ENCODE data around the gene CACNA1F. TPM values are rescaled to one million over a fixed set of nuclear protein-coding genes. Genes with fewer than 3 reads are reported as not detected.

The CACNA1F gene
- total and polyA plus RNA-seq, 8 donors, result 0.06 to 6.1 (median 0.27) TPM; not detected in 2

DNA sequence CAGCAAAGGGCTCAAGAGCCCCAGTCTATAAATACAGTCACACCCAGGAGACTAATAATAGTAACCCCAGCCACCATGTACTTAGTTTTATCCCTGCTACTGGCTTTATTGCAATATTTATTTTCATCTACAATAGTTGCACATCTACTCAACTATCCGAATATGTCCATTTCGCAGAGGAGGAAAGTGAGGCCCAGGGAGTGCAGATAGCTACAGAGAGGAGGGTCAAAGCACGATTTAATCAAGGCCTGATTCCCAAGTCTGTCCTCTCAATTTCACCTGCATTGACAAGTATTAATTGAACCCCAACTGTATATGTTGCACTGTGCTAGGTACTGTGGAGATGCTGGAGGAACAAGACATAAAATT, 65.4 kb downstream of the CACNA1F start:
- H3K4me3 ChIP-seq, result peak overlapping the region; percentile 20 to 38 (median 35)
- DNase-seq, result no peak
- no peak for TF ChIP-seq POLR2A (IDR thresholded peaks at IDR 0.05)
- no peak for TF ChIP-seq POLR2AphosphoS5 (IDR thresholded peaks at IDR 0.05)
- TF ChIP-seq EP300 (IDR thresholded peaks at IDR 0.05), result no peak
- TF ChIP-seq, protein P1, sequence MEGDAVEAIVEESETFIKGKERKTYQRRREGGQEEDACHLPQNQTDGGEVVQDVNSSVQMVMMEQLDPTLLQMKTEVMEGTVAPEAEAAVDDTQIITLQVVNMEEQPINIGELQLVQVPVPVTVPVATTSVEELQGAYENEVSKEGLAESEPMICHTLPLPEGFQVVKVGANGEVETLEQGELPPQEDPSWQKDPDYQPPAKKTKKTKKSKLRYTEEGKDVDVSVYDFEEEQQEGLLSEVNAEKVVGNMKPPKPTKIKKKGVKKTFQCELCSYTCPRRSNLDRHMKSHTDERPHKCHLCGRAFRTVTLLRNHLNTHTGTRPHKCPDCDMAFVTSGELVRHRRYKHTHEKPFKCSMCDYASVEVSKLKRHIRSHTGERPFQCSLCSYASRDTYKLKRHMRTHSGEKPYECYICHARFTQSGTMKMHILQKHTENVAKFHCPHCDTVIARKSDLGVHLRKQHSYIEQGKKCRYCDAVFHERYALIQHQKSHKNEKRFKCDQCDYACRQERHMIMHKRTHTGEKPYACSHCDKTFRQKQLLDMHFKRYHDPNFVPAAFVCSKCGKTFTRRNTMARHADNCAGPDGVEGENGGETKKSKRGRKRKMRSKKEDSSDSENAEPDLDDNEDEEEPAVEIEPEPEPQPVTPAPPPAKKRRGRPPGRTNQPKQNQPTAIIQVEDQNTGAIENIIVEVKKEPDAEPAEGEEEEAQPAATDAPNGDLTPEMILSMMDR (IDR thresholded peaks at IDR 0.05), result no peak
- intact Hi-C loops (cut with DNase I; ENCODE audit: low total_unique reads), result no loop called here
- 59 to 80% (median 74%) methylated on average over 3 of the region's 3 CpGs for WGBS, 5 donors
- H3K9me3 ChIP-seq, result peaks cover 0 to 9% (median 2%) of the 10 kb centered on the region in 4 donors
- H3K4me1 ChIP-seq, result peaks cover 4 to 40% (median 30%) of the 10 kb centered on the region in 4 donors
- H3K27ac ChIP-seq, result peak overlapping the region; percentile 67 to 92 (median 91)
- H3K27me3 ChIP-seq, result no peaks in the 10 kb centered on the region
- no peaks in the 10 kb centered on the region for H3K36me3 ChIP-seq

DNA sequence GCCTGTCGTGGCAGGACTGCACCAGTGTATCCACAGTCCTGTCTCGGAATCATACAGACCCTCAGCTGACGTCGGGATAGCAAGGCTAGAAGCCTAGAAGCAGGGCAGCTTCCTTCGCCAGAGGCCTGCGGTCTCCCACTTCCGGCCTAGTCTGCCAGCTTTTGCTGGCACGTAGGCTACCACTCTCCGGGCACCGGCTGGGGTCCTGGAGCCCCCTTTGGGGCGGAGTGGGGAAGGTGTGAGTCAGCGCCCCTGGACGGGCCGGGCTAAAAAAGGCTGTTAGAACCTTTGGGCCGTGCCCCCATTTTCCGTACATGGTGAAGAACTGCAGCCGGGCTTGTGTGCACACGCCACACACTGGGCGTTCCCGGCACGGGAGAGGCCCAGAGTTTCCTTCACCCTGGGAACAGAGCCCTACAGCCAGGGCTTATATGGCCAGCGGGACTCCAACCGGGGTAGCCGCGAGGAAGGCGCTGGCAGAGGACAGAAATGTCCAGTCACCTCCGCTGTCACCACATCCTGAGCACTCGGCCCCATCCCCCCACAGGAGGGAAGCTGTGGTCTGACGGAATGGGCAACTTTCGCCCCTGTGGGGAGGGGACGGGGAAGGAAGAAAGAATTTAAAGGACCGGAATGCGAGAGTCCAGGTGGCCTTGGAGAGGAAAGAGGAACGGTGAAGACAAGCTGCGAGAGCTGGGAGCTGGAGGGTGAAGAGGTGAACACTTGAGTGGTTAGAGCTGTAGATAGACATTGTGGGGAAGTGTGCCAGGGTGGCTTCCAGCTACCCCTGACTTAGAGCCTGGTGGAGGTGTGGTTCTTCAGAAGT, 66.0 kb downstream of the CACNA1F start:
- H3K4me1 ChIP-seq, result peaks cover 4 to 39% (median 26%) of the 10 kb centered on the region in 4 donors
- intact Hi-C loops (cut with DNase I; ENCODE audit: low total_unique reads), result no loop called here
- H3K27me3 ChIP-seq, result no peaks in the 10 kb centered on the region
- peak overlapping the region; percentile 20 to 38 (median 35) for H3K4me3 ChIP-seq
- DNase-seq, result peak; percentile 51 to 85
- peak overlapping the region; percentile 67 to 92 (median 91) for H3K27ac ChIP-seq
- H3K36me3 ChIP-seq, result no peaks in the 10 kb centered on the region
- peak; percentile 50 to 57 (median 54) for TF ChIP-seq POLR2AphosphoS5 (IDR thresholded peaks at IDR 0.05)
- TF ChIP-seq EP300 (IDR thresholded peaks at IDR 0.05), result no peak
- H3K9me3 ChIP-seq, result peaks cover 0 to 9% (median 2%) of the 10 kb centered on the region in 4 donors
- WGBS, 5 donors, result 4 to 48% (median 12%) methylated on average over 24 to 35 of the region's 35 CpGs

DNA sequence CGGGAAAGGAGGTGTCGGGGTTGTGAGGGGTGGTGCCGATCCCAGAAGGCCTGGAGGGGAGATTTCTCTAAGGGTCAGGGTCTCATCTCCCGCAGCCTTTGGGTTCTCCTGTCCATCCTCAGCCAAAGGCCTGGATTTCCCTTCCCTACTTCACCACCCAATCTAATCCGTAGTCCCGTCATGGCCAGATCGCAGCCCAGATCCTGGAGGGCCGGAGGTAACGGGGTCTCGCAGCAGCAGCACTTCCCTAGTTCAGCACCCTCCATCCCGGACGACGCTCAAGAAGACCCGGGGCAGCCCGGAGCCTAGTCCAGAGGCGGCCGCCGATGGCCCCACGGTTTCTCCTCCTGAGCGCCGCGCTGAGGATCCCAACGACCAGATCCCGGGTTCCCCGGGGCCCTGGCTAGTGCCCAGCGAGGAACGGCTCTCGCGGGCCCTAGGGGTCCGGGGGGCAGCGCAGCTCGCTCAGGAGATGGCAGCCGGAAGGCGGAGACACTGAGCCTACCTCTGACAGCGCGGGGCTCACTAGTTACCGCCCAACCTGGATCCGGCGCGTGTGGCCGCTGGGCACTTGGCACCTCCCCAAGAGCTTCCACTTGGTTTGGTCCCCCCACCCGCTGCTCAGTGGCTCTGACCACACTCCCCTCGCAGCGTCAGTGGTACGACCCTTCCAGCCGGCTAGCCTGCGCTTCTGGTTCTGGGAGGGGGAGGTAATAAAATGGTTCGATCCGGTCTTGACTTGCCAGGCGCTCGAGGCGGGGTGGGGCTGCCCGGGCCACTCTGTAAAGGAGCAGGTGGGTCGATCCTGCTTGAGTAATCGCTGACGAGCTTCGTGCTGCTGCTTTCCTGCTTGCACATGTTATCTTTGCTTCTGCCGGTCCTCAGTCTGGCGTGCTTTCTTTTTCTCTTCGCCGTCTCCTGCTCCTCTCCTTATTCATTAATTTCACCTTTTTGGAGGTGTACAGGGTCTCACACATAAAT, 66.9 kb downstream of the CACNA1F start:
- intact Hi-C loops (cut with DNase I; ENCODE audit: low total_unique reads), result no loop called here
- DNase-seq, result peak; percentile 66 to 96
- Histone ChIP-seq H3K4me1 (peaks cover 4 to 39% (median 26%) of the 10 kb centered on the region in 4 donors), H3K36me3 (no peaks in the 10 kb centered on the region), H3K27ac (peak overlapping the region; percentile 67 to 92 (median 91)), H3K27me3 (no peaks in the 10 kb centered on the region), H3K9me3 (peaks cover 0 to 3% (median 0%) of the 10 kb centered on the region in 4 donors), H3K4me3 (peak overlapping the region; percentile 20 to 38 (median 35))
- TF ChIP-seq EP300 (IDR thresholded peaks at IDR 0.05) (no peak), POLR2AphosphoS5 (IDR thresholded peaks at IDR 0.05) (peak; percentile 4 to 32 (median 28))
- WGBS, 5 donors, result 25 to 50% (median 44%) methylated on average over 15 to 61 of the region's 61 CpGs

DNA sequence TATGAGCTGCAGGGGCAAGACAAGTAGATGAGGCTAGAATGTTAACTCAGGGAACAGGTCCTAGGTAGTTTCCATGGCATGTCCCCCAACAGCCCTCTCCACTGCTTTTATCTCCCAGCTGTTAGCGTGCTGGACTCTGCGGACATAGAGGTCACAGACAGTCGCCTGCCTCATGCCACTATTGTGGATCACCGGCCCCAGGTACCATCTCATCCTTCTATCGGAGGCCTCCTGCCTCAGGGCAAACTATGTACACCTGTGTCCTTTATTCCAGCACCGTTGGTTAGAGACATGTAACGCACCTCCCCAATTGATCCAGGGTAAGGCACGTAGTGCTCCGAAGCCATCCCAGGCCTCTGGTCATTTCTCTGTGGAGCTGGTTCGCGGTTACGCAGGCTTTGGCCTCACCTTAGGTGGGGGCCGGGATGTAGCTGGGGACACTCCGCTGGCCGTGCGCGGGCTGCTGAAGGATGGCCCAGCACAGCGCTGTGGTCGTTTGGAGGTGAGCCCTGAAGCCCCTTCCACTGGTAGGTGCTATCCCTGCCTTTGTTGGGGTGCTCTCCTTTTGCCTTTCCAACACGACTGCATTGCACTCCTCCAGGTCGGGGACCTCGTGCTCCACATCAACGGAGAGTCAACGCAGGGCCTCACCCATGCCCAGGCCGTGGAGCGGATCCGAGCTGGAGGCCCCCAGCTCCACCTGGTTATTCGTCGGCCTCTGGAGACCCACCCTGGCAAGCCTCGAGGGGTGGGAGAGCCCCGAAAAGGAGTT, 68.4 kb downstream of the CACNA1F start:
- Histone ChIP-seq H3K27ac (peak overlapping the region; percentile 32 to 94 (median 92)), H3K36me3 (no peaks in the 10 kb centered on the region), H3K27me3 (no peaks in the 10 kb centered on the region), H3K4me1 (peaks cover 4 to 39% (median 26%) of the 10 kb centered on the region in 4 donors), H3K4me3 (no peak overlapping the region), H3K9me3 (no peaks in the 10 kb centered on the region)
- whole genome bisulfite sequencing, 5 donors, result 81 to 89% (median 83%) methylated on average over 19 to 31 of the region's 31 CpGs
- intact Hi-C loops (cut with DNase I; ENCODE audit: low total_unique reads), result no loop called here
- no peak for DNase-seq
- TF ChIP-seq POLR2A (IDR thresholded peaks at IDR 0.05) (no peak), EP300 (IDR thresholded peaks at IDR 0.05) (no peak), POLR2AphosphoS5 (IDR thresholded peaks at IDR 0.05) (no peak)
- TF ChIP-seq, protein P1 (IDR thresholded peaks at IDR 0.05), result no peak

Measured in stomach (tissue), 9 donors.